Activated naive CD4-positive, alpha-beta T cell treated with anti-CD3 and anti-CD28 coated beads for 36 hours (primary cell): ENCODE data around the gene PCID2. TPM values are rescaled to one million over a fixed set of nuclear protein-coding genes. Genes with fewer than 3 reads are reported as not detected.
"Not testable (repeated sequence)": the region's sequence is repeated elsewhere in the genome, so short reads cannot be mapped to it uniquely, and the experiment has no call there.

ENCODE experiments used
- CTCF ChIA-PET: fragments of 350-600 bp; sonication (Branson Sonifier 250); formaldehyde crosslinking; loops from one replicate; lab custom pipeline; 2021; ENCODE audit warnings: antibody characterized with exemption; lab: Charles Lee
- DNase-seq: peaks from one replicate; pipeline ENCODE4 v3.0.0-alpha.2; 2020
- H3K27ac Mint-ChIP-seq: one replicate; pipeline ENCODE4 v1.8.0; 2021; ENCODE audit warnings: mild to moderate bottlenecking, mixed read lengths
- H3K27me3 Mint-ChIP-seq: one replicate; pipeline ENCODE4 v1.8.0; 2021; ENCODE audit warnings: low read depth, mixed read lengths
- H3K36me3 Mint-ChIP-seq: one replicate; pipeline ENCODE4 v1.8.0; 2021; ENCODE audit warnings: low read depth, mixed read lengths
- H3K4me1 Mint-ChIP-seq: one replicate; pipeline ENCODE4 v1.8.0; 2021; ENCODE audit warnings: low read depth, mixed read lengths
- H3K4me3 Mint-ChIP-seq: one replicate; pipeline ENCODE4 v1.8.0; 2021; ENCODE audit warnings: mild to moderate bottlenecking, moderate library complexity, mixed read lengths
- H3K9me3 Mint-ChIP-seq: one replicate; pipeline ENCODE4 v1.8.0; 2021; ENCODE audit warnings: mixed read lengths
- intact Hi-C: fragments of 100-400 bp; cut with micrococcal nuclease; formaldehyde crosslinking; loops from one replicate; pipeline ENCODE4 v1.15.1; 2023
- total RNA-seq, 2 experiments: library from RNA; stranded (reverse); gene quantifications; one replicate each; pipeline ENCODE4 v1.2.3, GENCODE V29; 2021

The PCID2 gene
- total RNA-seq, result 10 to 100 TPM; 63.5 to 67.1 TPM

DNA sequence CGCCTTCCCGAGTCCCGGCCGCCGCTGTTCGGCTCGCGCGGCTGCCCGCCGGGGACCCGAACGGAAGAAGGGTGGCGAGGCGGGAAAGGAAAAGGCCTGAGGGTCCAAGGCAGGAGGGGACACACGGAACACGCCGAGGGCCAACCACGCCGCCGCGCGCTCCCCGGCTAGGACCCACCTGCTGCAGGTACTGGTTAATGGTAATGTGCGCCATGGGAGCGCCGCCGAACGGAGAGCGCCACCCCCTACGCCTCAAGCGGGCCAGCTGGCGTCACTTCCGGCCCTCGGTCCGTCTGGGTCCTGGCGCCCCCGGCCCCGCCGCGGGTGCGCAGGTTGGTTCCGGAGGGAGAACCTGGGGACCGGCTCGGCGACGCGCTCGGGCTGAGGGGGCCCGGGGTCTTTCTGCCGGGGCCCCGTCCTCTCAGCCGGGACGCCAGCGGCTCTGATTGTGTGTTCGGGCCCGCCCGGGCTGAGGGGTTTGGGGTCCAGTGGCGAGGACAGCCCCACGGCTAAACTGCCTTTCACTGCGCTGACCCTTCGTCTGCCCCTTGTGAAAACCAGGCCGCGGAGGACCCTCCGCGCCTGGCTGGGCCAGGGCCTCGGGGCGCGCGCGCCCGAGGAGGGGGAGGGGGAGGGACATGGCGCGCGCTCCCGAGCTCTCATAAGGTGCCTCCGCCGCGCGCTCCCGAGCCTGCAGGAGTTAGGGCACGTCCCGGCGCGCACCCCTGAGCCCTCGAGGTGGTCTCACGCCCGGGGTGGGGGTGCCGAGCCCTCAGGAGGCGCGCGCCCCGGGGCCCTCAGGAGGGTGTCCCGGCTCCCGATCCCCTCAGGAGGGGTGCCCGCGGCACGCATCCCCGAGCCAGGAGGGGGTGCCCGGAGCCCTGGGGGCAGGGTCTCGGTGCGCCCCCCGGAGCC lies at the start of gene PCID2:
PCID2 (minus strand) TSS at position 249 of the 915 bp plus-strand sequence; CDS start at position 214, 35 bp downstream.
- Mint-ChIP-seq H3K4me3 (peak within 1 kb of the TSS; percentile 77), H3K36me3 (peaks cover 28% of the 10 kb centered on the region), H3K9me3 (no peaks in the 10 kb centered on the region), H3K27ac (peak within 1 kb of the TSS; percentile 81), H3K4me1 (peaks cover 55% of the 10 kb centered on the region), H3K27me3 (no peaks in the 10 kb centered on the region)
- DNase-seq, result peak; percentile 89
- intact Hi-C loops, result loop anchor here (1.0 to 10.0 kb wide), 9 partner anchors 22 to 856 kb away; partner anchors contain the start of genes DCUN1D2, LAMP1, MCF2L and TFDP1
- CTCF ChIA-PET, result interaction anchor here (1.3 kb wide), 1 partner anchor 89 kb away, joined by 3 read pairs; no protein-coding TSS in a partner anchor

DNA sequence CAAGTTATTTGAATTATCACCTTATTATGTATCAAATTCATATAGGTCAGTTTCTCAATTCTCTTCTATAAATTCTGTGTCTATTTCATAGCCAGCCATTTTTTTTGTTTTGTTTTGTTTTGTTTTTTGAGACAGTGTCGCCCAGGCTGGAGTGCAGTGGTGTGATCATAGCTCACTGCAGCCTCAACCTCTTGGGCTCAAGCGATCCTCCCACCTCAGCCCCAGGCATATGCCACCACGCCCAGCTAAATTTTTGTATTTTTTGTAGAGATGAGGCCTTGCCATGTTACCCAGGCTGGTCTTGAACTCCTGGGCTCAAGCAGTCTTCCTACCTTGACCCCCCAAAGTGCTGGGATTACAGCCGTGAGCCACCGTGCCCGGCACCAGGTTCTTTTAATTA lies 49.4 kb upstream of the PCID2 start:
- H3K4me1 Mint-ChIP-seq, H3K27me3 Mint-ChIP-seq, H3K9me3 Mint-ChIP-seq, intact Hi-C loops, H3K4me3 Mint-ChIP-seq, DNase-seq, H3K27ac Mint-ChIP-seq, CTCF ChIA-PET: not testable (repeated sequence)
- H3K36me3 Mint-ChIP-seq, result peaks cover 31% of the 10 kb centered on the region

DNA sequence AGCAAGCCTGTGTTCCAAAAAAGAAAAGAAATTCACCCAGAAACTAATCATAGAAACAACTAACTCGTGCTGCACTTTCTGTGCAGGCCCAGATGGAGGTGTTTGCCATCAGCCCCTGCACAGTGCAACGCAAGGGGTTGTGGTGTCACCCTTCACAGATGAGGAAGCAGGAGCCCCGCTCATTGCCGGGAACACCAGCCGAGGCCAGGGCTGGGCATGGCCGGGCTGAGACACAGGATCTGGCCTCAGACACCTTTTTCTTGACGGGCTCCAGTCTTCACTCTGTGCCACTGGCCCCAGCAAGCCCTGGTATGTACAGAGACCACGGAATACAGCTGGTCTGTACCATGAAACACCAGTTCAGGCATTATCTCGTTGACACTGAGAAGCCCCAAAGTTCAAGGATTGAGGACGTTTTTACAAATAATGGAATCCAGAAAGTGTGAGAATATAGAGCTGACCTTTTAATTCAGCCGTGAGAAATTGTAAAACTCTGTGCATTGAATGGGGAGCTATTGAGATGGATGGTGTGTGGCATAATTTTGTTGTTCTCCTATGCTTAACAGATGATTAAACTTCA lies 44.1 kb upstream of the PCID2 start:
- no peaks in the 10 kb centered on the region for H3K4me1 Mint-ChIP-seq
- no peaks in the 10 kb centered on the region for H3K9me3 Mint-ChIP-seq
- H3K4me3 Mint-ChIP-seq, result no peak overlapping the region
- CTCF ChIA-PET, result no interaction called here
- peaks cover 33% of the 10 kb centered on the region for H3K36me3 Mint-ChIP-seq
- no peak for DNase-seq
- intact Hi-C loops, result no loop called here
- no peaks in the 10 kb centered on the region for H3K27me3 Mint-ChIP-seq
- no peak overlapping the region for H3K27ac Mint-ChIP-seq

DNA sequence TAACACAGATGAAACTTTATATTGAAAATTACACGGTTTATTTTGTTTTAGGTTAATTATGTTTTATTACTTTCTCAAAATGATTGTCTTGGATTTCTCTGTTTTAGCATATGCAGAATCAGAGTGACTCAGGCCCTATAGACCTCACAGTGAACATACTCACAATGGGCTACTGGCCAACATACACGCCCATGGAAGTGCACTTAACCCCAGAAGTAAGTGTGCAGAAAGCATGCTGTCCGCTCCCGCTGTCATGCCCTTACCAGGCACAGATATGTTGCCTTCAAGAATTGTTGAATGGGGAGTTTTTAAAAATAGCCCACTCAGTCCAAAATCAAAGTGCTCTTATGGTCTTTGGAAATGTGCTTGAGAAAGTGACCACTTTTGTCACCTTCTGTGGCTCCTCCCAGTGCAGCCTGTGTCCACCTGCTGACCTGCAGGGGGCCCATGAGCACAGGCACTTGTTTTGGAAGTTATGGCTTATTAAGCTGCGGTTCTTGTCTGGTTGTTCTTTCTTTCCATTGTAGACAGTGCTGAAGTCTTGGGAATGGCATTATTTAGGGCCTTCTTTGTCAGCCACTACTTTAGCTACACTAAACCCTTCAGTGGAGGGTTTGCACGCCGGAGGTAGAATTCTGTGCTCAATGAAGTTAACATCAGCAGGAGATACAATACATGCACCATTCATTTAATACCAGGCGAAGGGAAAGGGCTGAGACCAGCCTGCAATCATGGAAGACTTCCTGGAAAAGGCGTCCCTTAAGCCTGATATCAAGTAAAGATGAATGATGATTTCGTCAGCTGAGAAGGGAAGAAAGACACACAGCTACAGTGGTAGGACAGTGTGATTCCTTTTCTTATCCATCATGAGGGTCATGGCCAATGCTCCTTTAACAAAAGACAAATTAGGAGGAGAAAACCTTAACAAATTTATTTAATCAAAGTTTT lies 37.7 kb upstream of the PCID2 start:
- H3K27me3 Mint-ChIP-seq, result no peaks in the 10 kb centered on the region
- DNase-seq, result no peak
- no peaks in the 10 kb centered on the region for H3K4me1 Mint-ChIP-seq
- CTCF ChIA-PET, result interaction anchor here (0.7 kb wide), 1 partner anchor 13 kb away, joined by 3 read pairs; no protein-coding TSS in a partner anchor
- peaks cover 30% of the 10 kb centered on the region for H3K36me3 Mint-ChIP-seq
- H3K4me3 Mint-ChIP-seq, result no peak overlapping the region
- no peak overlapping the region for H3K27ac Mint-ChIP-seq
- H3K9me3 Mint-ChIP-seq, result no peaks in the 10 kb centered on the region
- intact Hi-C loops, result no loop called here

DNA sequence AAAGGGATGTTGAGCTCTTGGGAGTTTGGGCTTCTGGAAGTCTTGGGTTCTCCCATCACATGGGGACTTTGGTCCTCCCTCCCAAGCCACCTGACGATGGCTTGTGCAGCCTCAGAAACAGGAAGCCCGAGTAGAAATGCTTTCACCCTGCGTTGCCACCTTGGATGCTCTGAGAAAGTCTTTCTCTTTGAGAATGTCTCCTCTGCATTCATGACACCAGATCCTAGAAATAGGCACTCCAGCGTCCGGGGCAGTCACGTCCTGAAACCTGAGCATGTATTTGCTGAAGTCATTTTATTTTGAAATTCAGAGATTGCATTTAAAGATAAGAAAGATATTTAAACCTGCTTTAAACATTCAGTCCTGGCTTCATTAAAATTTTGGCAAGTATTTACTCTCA lies 35.4 kb upstream of the PCID2 start:
- DNase-seq, result no peak
- H3K9me3 Mint-ChIP-seq, result no peaks in the 10 kb centered on the region
- no peak overlapping the region for H3K27ac Mint-ChIP-seq
- CTCF ChIA-PET, result no interaction called here
- no peaks in the 10 kb centered on the region for H3K4me1 Mint-ChIP-seq
- no peak overlapping the region for H3K4me3 Mint-ChIP-seq
- H3K27me3 Mint-ChIP-seq, result no peaks in the 10 kb centered on the region
- intact Hi-C loops, result no loop called here
- peaks cover 32% of the 10 kb centered on the region for H3K36me3 Mint-ChIP-seq

DNA sequence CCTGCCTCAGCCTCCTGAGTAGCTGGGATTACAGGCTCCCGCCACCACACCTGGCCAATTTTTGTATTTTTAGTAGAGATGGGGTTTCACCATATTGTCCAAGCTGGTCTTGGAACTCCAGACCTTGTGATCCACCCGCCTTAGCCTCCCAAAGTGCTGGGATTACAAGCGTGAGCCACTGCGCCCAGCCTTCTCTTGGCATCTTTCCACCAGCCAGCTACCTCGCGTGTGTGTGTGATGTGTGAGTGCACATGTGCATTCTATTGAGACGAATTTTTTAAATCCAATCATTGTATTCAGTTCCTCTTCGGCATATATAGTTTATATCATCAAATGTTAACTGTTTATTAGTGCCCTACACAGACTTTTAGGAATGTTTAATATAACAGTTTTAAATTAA lies 33.2 kb upstream of the PCID2 start:
- CTCF ChIA-PET, result interaction anchor here (0.6 kb wide), 1 partner anchor 157 kb away, joined by 6 read pairs; no protein-coding TSS in a partner anchor
- H3K27me3 Mint-ChIP-seq, DNase-seq, intact Hi-C loops, H3K27ac Mint-ChIP-seq, H3K9me3 Mint-ChIP-seq, H3K4me3 Mint-ChIP-seq, H3K4me1 Mint-ChIP-seq: not testable (repeated sequence)
- peaks cover 21% of the 10 kb centered on the region for H3K36me3 Mint-ChIP-seq

DNA sequence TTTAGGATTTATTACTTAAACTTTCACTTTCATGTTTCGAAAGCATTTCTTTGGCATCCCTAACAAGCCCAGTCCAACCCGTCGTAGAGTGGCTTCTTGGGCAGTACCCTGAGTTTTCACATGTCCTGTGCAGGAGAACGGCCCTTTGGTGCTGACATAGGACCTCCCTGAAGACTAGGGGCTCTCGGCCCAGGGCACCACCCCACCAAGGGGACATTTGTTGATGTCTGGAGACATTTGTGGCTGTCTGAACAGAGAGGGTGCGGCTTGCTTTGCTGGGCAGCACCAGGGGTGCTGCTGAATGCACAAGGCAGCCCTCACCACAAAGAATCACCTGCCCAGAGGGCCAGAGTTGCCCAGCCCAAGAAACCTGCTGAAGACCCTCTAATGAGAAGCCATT lies 31.5 kb upstream of the PCID2 start:
- Mint-ChIP-seq H3K27ac (no peak overlapping the region), H3K4me3 (no peak overlapping the region), H3K9me3 (no peaks in the 10 kb centered on the region), H3K36me3 (peaks cover 28% of the 10 kb centered on the region), H3K4me1 (no peaks in the 10 kb centered on the region), H3K27me3 (no peaks in the 10 kb centered on the region)
- DNase-seq, result no peak
- CTCF ChIA-PET, result no interaction called here
- intact Hi-C loops, result no loop called here

DNA sequence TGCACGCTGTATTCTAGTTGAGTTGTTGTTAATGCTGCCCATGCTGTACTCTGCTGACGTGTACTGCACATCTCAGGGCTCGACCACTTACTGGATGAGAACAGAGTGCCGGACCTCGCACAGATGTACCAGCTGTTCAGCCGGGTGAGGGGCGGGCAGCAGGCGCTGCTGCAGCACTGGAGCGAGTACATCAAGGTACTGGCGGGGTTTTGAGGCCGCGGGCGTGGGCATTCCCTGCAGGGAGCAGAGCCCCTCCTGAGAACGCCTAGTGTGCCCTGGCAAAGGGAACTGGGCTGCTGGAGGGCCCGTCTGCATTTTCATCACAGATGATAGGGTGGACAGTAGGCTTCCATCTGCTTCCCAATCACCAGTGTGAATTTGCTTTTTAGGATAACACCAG lies 30.9 kb upstream of the PCID2 start:
- Mint-ChIP-seq H3K36me3 (peaks cover 27% of the 10 kb centered on the region), H3K27ac (no peak overlapping the region), H3K4me1 (no peaks in the 10 kb centered on the region), H3K9me3 (no peaks in the 10 kb centered on the region), H3K4me3 (no peak overlapping the region), H3K27me3 (no peaks in the 10 kb centered on the region)
- DNase-seq, result no peak
- CTCF ChIA-PET, result no interaction called here
- intact Hi-C loops, result no loop called here

DNA sequence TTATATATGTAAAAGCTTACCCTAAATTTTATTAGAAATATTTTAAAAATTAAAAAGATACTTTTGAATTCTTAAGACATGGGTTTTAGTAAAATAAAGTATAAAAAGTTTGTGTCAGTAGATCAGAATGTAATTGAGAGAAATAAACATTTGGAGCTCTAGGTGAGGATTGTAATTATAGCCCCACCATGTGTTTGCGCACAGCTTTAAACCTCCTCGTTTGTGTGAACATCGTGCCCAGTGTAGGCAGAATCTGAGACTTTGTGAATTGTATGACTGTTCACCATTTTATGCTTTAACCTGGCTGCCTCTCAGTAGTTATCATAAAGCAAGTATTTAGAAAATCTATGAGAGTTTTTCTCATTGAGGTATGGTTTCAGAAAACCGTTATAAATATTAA lies 30.1 kb upstream of the PCID2 start:
- Mint-ChIP-seq H3K4me3 (no peak overlapping the region), H3K27ac (no peak overlapping the region), H3K9me3 (no peaks in the 10 kb centered on the region), H3K36me3 (peaks cover 28% of the 10 kb centered on the region), H3K4me1 (no peaks in the 10 kb centered on the region), H3K27me3 (no peaks in the 10 kb centered on the region)
- intact Hi-C loops, result no loop called here
- CTCF ChIA-PET, result interaction anchor here (0.7 kb wide), 3 partner anchors 16 to 389 kb away, joined by 3 to 4 read pairs (median 3); no protein-coding TSS in a partner anchor
- DNase-seq, result no peak

DNA sequence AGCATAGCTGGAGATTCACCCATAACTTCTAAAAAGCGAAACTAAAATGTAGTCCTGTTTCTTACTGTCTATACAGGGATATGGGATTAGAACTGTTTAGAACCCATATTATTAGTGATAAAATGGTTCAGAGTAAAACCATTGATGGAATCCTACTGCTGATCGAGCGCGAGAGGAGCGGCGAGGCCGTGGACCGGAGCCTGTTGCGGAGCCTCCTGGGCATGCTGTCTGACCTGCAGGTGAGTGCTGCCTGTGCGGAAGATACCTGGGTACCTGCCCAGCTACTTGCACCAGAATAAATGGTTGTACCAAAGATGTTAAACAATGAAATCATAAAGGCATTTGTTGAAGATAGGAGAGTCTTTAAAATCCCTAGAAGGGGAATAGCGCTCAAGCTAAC lies 24.6 kb upstream of the PCID2 start:
- no peaks in the 10 kb centered on the region for H3K9me3 Mint-ChIP-seq

DNA sequence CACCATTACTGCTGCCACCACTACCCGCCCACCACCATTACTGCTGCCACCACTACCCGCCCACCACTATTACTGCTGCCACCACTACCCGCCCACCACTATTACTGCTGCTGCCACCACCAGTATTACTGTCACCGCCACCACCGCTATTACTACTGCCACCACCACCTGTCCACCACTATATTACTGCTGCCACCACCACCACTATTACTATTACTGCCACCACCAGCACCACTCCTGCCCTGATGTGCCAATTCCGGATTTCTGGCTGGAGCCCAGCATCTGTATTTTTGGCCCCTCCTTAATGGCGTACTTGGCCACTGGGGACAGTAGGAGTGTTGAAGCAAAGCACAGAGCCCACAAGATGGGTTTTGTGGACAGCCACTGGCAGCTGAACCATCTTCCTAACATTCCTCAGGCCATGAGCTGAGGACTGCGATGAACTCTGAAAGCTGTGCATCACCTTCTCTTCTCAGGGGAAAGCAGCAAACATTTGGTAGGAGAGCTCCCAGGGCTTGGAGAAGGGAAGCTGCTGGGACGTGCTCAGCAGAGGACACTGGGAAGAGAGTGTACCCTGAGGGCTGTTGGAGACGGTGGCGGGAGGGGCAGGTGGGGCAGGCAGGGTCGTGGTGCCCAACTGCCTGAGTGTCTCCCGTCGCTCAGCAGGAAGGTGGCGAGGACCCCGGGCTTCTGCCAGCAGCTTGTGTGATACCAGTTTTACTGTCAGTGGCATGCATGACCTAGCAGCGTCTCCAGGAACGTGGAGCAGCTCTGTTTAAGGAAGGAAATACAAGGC lies 23.9 kb upstream of the PCID2 start:
- no peaks in the 10 kb centered on the region for H3K27me3 Mint-ChIP-seq
- H3K9me3 Mint-ChIP-seq, result no peaks in the 10 kb centered on the region
- H3K4me3 Mint-ChIP-seq, result no peak overlapping the region
- peaks cover 30% of the 10 kb centered on the region for H3K36me3 Mint-ChIP-seq
- DNase-seq, result no peak
- no peaks in the 10 kb centered on the region for H3K4me1 Mint-ChIP-seq
- H3K27ac Mint-ChIP-seq, result no peak overlapping the region
- intact Hi-C loops, result no loop called here
- CTCF ChIA-PET, result interaction anchor here (0.9 kb wide), 1 partner anchor 14 kb away, joined by 3 read pairs; no protein-coding TSS in a partner anchor

More for the DNA sequence above, 24.6 kb upstream of the PCID2 start:
- CTCF ChIA-PET, result interaction anchor here (0.9 kb wide), 1 partner anchor 13 kb away, joined by 3 read pairs; no protein-coding TSS in a partner anchor
- H3K27ac Mint-ChIP-seq, result no peak overlapping the region
- no peak for DNase-seq
- peaks cover 27% of the 10 kb centered on the region for H3K36me3 Mint-ChIP-seq
- H3K27me3 Mint-ChIP-seq, result no peaks in the 10 kb centered on the region
- H3K4me1 Mint-ChIP-seq, result no peaks in the 10 kb centered on the region
- intact Hi-C loops, result no loop called here
- H3K4me3 Mint-ChIP-seq, result no peak overlapping the region
